Trophoblast cell (in vitro differentiated cells and primary cell): ENCODE results near the gene MARK2.
"Not testable (repeated sequence)": the region's sequence is repeated elsewhere in the genome, so short reads cannot be mapped to it uniquely, and the experiment has no call there.

ENCODE experiments used
- DNase-seq, 2 donors: peaks; one replicate each; pipeline ENCODE4 v3.0.0-alpha.2; 2016
- H2AFZ ChIP-seq: 2 replicates; pipeline ENCODE4 v1.6.1; 2013; ENCODE audit warnings: low read length, moderate library complexity, mild to moderate bottlenecking; ENCODE audit not compliant: insufficient read depth, poor library complexity
- H2AK5ac ChIP-seq: 2 replicates; pipeline ENCODE4 v1.6.1; 2013; ENCODE audit warnings: mild to moderate bottlenecking, low read length
- H2BK120ac ChIP-seq: 2 replicates; pipeline ENCODE4 v1.6.1; 2013; ENCODE audit warnings: low read length, mild to moderate bottlenecking, moderate library complexity; ENCODE audit not compliant: insufficient read depth, poor library complexity
- H2BK12ac ChIP-seq: 2 replicates; pipeline ENCODE4 v1.6.1; 2013; ENCODE audit warnings: mild to moderate bottlenecking, low read length, moderate library complexity
- H2BK5ac ChIP-seq: 2 replicates; pipeline ENCODE4 v1.6.1; 2013; ENCODE audit warnings: low read length, low read depth, moderate library complexity, mild to moderate bottlenecking; ENCODE audit not compliant: poor library complexity
- H3K14ac ChIP-seq: 2 replicates; pipeline ENCODE4 v1.6.1; 2013; ENCODE audit warnings: mild to moderate bottlenecking, low read length
- H3K18ac ChIP-seq: 2 replicates; pipeline ENCODE4 v1.6.1; 2013; ENCODE audit warnings: mild to moderate bottlenecking, low read length
- H3K23ac ChIP-seq: 2 replicates; pipeline ENCODE4 v1.6.1; 2013; ENCODE audit warnings: low read length
- H3K27ac ChIP-seq: 2 replicates; pipeline ENCODE4 v1.5.1; 2013; ENCODE audit warnings: low read depth, mild to moderate bottlenecking, inconsistent platforms, low read length, moderate library complexity
- H3K27me3 ChIP-seq: 2 replicates; pipeline ENCODE4 v1.6.1; 2013; ENCODE audit warnings: inconsistent platforms, mild to moderate bottlenecking, low read length, moderate library complexity; ENCODE audit not compliant: insufficient read depth
- H3K36me3 ChIP-seq, 2 experiments: 1 replicate in 1 of 2; 2 replicates in 1 of 2; pipeline ENCODE4 v1.6.1; 2013; ENCODE audit warnings: low read length in 2 of 2, mild to moderate bottlenecking in 2 of 2, moderate library complexity in 1 of 2; ENCODE audit not compliant: insufficient read depth in 2 of 2, control insufficient read depth in 1 of 2
- H3K4ac ChIP-seq: 2 replicates; pipeline ENCODE4 v1.6.1; 2013; ENCODE audit warnings: low read depth, mild to moderate bottlenecking, low read length, moderate library complexity
- H3K4me1 ChIP-seq, 2 experiments: 1 replicate in 1 of 2; 2 replicates in 1 of 2; pipeline ENCODE4 v1.6.1; 2013; ENCODE audit warnings: low read length in 2 of 2, mild to moderate bottlenecking in 2 of 2, moderate library complexity in 1 of 2; ENCODE audit not compliant: insufficient read depth in 2 of 2, control insufficient read depth in 1 of 2
- H3K4me2 ChIP-seq: 2 replicates; pipeline ENCODE4 v1.6.1; 2013; ENCODE audit warnings: inconsistent platforms, mild to moderate bottlenecking, low read length, moderate library complexity
- H3K4me3 ChIP-seq: 2 replicates; pipeline ENCODE4 v1.5.1; 2013; ENCODE audit warnings: mild to moderate bottlenecking, low read depth, low read length, inconsistent platforms
- H3K79me1 ChIP-seq: one replicate; pipeline ENCODE4 v1.6.1; 2013; ENCODE audit warnings: low read length
- H3K79me2 ChIP-seq: 2 replicates; pipeline ENCODE4 v1.6.1; 2013; ENCODE audit warnings: low read length, mild to moderate bottlenecking; ENCODE audit not compliant: control insufficient read depth, insufficient read depth, poor library complexity
- H3K9ac ChIP-seq: 2 replicates; pipeline ENCODE4 v1.6.1; 2013; ENCODE audit warnings: mild to moderate bottlenecking, low read length
- H3K9me3 ChIP-seq: 2 replicates; pipeline ENCODE4 v1.6.1; 2013; ENCODE audit warnings: low read depth, mild to moderate bottlenecking, control low read depth, inconsistent platforms, low read length; ENCODE audit not compliant: insufficient read depth
- H4K12ac ChIP-seq: 2 replicates; pipeline ENCODE4 v1.6.1; 2013; ENCODE audit warnings: low read depth, mild to moderate bottlenecking, low read length, moderate library complexity
- H4K8ac ChIP-seq: 2 replicates; pipeline ENCODE4 v1.6.1; 2013; ENCODE audit warnings: low read depth, mild to moderate bottlenecking, low read length, moderate library complexity
- H4K91ac ChIP-seq: one replicate; pipeline ENCODE4 v1.6.1; 2013; ENCODE audit warnings: low read depth, mild to moderate bottlenecking, low read length, moderate library complexity
- WGBS: extraction: QIAGEN DNeasy Blood & Tissue Kit; methylation state at CpG from one replicate; pipeline ENCODE4 v1.1.7; 2013; ENCODE audit warnings: missing lambda C conversion rate; ENCODE audit not compliant: insufficient read length, insufficient coverage; ENCODE audit errors: extremely low coverage; 5-methylcytosine and 5-hydroxymethylcytosine counted together

MARK2 gene

GRCh38 chr11:63810383-63810782 is 28.5 kb upstream of the MARK2 start:
- H3K27ac ChIP-seq, H2BK120ac ChIP-seq, H4K8ac ChIP-seq, H3K23ac ChIP-seq, H2BK12ac ChIP-seq, H3K36me3 ChIP-seq, H2AK5ac ChIP-seq, H3K27me3 ChIP-seq, H3K4ac ChIP-seq, H4K12ac ChIP-seq, H3K14ac ChIP-seq, H3K4me3 ChIP-seq, H2BK5ac ChIP-seq, H2AFZ ChIP-seq, H4K91ac ChIP-seq, H3K4me2 ChIP-seq, H3K9ac ChIP-seq, H3K18ac ChIP-seq, H3K9me3 ChIP-seq: not testable (repeated sequence)
- Histone ChIP-seq H3K4me1 (peaks cover 13 to 23% of the 10 kb centered on the region in 2 experiments), H3K79me1 (peaks cover 12% of the 10 kb centered on the region), H3K79me2 (peaks cover 14% of the 10 kb centered on the region)
- DNase-seq, result peak; percentile 57 to 75
- WGBS, result no CpG with 5 or more reads among the region's 11 CpGs

GRCh38 chr11:63811522-63811921 is 27.4 kb upstream of the MARK2 start:
- Histone ChIP-seq H2BK12ac (no peak overlapping the region), H3K36me3 (peaks cover 6 to 10% of the 10 kb centered on the region in 2 experiments), H2BK5ac (no peak overlapping the region), H2AFZ (no peak overlapping the region), H3K9ac (no peak overlapping the region), H3K4me1 (peaks cover 8 to 17% of the 10 kb centered on the region in 2 experiments), H2BK120ac (no peak overlapping the region), H3K27me3 (no peaks in the 10 kb centered on the region), H4K91ac (no peak overlapping the region), H3K27ac (no peak overlapping the region), H3K4me2 (no peak overlapping the region), H3K79me2 (peaks cover 14% of the 10 kb centered on the region), H3K14ac (no peak overlapping the region), H4K12ac (no peak overlapping the region), H3K4ac (no peak overlapping the region), H3K18ac (no peak overlapping the region), H3K79me1 (peaks cover 10% of the 10 kb centered on the region), H3K9me3 (no peaks in the 10 kb centered on the region), H2AK5ac (no peak overlapping the region), H3K4me3 (no peak overlapping the region), H3K23ac (no peak overlapping the region), H4K8ac (no peak overlapping the region)
- no CpG with 5 or more reads among the region's 3 CpGs for WGBS
- no peak for DNase-seq

GRCh38 chr11:63813035-63813562 is 25.8 kb upstream of the MARK2 start, which contains the start of gene SPINDOC:
Gene SPINDOC, plus strand, starts transcription at chr11:63813456. Its CDS starts 231 bp downstream, at chr11:63813687.
- Histone ChIP-seq H2BK5ac (peak within 1 kb of the TSS; percentile 87), H4K91ac (peak within 1 kb of the TSS; percentile 73), H3K4ac (peak within 1 kb of the TSS; percentile 95), H3K4me3 (peak within 1 kb of the TSS; percentile 97), H2AFZ (peak within 1 kb of the TSS; percentile 38), H3K18ac (peak within 1 kb of the TSS; percentile 76), H3K23ac (no peak within 1 kb of the TSS), H3K14ac (peak within 1 kb of the TSS; percentile 83), H3K79me2 (peaks cover 14% of the 10 kb centered on the region), H4K12ac (peak within 1 kb of the TSS; percentile 31), H4K8ac (peak within 1 kb of the TSS; percentile 67), H2BK12ac (peak within 1 kb of the TSS; percentile 42), H3K79me1 (peaks cover 10% of the 10 kb centered on the region), H2BK120ac (peak within 1 kb of the TSS; percentile 78), H2AK5ac (peak within 1 kb of the TSS; percentile 32), H3K36me3 (peaks cover 21 to 22% of the 10 kb centered on the region in 2 experiments), H3K27me3 (no peaks in the 10 kb centered on the region), H3K27ac (peak within 1 kb of the TSS; percentile 58), H3K4me2 (peak within 1 kb of the TSS; percentile 97), H3K4me1 (peaks cover 8 to 13% of the 10 kb centered on the region in 2 experiments), H3K9ac (peak within 1 kb of the TSS; percentile 96), H3K9me3 (no peaks in the 10 kb centered on the region)
- no CpG with 5 or more reads among the region's 65 CpGs for WGBS
- peak; percentile 28 to 71 for DNase-seq

GRCh38 chr11:63813563-63814382 is 25.1 kb upstream of the MARK2 start:
- Histone ChIP-seq H3K27ac (peak overlapping the region; percentile 58), H3K27me3 (no peaks in the 10 kb centered on the region), H2BK12ac (peak overlapping the region; percentile 6), H3K36me3 (peaks cover 27 to 29% of the 10 kb centered on the region in 2 experiments), H4K8ac (peak overlapping the region; percentile 67), H3K18ac (peak overlapping the region; percentile 76), H4K12ac (peak overlapping the region; percentile 31), H3K4me1 (peaks cover 8 to 13% of the 10 kb centered on the region in 2 experiments), H2BK120ac (peak overlapping the region; percentile 78), H3K79me1 (peaks cover 10% of the 10 kb centered on the region), H2AK5ac (peak overlapping the region; percentile 32), H3K4ac (peak overlapping the region; percentile 95), H3K9ac (peak overlapping the region; percentile 96), H3K14ac (peak overlapping the region; percentile 83), H3K79me2 (peaks cover 14% of the 10 kb centered on the region), H4K91ac (peak overlapping the region; percentile 73), H2BK5ac (peak overlapping the region; percentile 87), H2AFZ (peak overlapping the region; percentile 38), H3K23ac (no peak overlapping the region), H3K9me3 (no peaks in the 10 kb centered on the region), H3K4me3 (peak overlapping the region; percentile 97), H3K4me2 (peak overlapping the region; percentile 71)
- peak in 1 of 2 donors; percentile 45 for DNase-seq
- no CpG with 5 or more reads among the region's 74 CpGs for WGBS
